Mammary epithelial cell (primary cell): ENCODE results near the gene BGLAP.

Source experiments
- CTCF ChIP-seq, 2 donors: IDR thresholded peaks in 1 of 2; conservative IDR thresholded peaks in 1 of 2; 2 replicates each; pipeline ENCODE4 v1.5.1; 2011 to 2012; ENCODE audit warnings: inconsistent platforms in 2 of 2, low read length in 2 of 2, mild to moderate bottlenecking in 2 of 2, control low read depth in 1 of 2, low read depth in 1 of 2; ENCODE audit not compliant: insufficient read depth in 1 of 2; ENCODE audit errors: extremely low read depth in 1 of 2
- EZH2 ChIP-seq: IDR thresholded peaks from 2 replicates; pipeline ENCODE4 v1.6.1; 2012; ENCODE audit warnings: low read length, inconsistent platforms, borderline replicate concordance

GRCh38 chr1:156193208-156193487, 48.8 kb upstream of the BGLAP start:
- TF ChIP-seq EZH2, result no peak
- TF ChIP-seq CTCF (conservative IDR thresholded peaks at IDR 0.05 in 1 of 2, IDR thresholded peaks at IDR 0.05 in 1 of 2; ENCODE audit: extremely low read depth in 1 of 2, insufficient read depth in 1 of 2, low read depth in 1 of 2, low read length in 2 of 2), result no peak
